HG02870 (cell line): ENCODE measurements around the gene SEPTIN3.

ENCODE experiments used
- ATAC-seq: cut with Tn5 transposase; IDR thresholded peaks from one replicate; pipeline ENCODE4 v1.9.1; 2021; ENCODE audit warnings: mild to moderate bottlenecking, moderate library complexity; ENCODE audit not compliant: unreplicated experiment

The SEPTIN3 gene, protein sequence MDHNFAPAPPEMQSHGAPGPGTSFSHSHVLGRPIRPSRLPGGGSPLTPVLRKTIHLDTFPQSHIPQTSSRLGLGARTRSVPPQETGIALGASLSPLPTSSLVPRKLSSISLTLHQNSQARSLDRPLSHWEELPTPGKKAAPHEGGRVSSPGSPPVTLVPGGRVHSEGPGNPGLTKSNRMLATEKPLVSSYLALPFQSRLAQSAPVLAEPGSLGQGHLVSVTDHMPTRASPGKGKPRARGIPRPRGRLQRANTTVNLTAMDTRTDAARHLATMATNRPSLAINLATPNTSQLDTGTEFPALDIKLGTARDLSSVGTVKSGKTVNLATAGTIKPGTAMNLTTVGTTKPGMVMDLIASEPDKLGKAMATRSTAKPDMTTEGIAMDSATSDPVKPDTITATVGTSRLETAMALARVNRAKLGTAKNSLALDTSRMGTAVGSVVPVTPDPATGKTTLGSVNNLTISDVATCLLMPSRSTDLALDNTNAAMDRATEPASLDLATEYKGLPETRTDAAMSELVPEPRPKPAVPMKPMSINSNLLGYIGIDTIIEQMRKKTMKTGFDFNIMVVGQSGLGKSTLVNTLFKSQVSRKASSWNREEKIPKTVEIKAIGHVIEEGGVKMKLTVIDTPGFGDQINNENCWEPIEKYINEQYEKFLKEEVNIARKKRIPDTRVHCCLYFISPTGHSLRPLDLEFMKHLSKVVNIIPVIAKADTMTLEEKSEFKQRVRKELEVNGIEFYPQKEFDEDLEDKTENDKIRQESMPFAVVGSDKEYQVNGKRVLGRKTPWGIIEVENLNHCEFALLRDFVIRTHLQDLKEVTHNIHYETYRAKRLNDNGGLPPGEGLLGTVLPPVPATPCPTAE

GRCh38 chr22:41969110-41969646, at the start of gene SEPTIN3:
SEPTIN3 (plus strand) TSS chr22:41969443; CDS start chr22:41971493, 2,050 bp downstream.
- ATAC-seq, result no peak

DNA sequence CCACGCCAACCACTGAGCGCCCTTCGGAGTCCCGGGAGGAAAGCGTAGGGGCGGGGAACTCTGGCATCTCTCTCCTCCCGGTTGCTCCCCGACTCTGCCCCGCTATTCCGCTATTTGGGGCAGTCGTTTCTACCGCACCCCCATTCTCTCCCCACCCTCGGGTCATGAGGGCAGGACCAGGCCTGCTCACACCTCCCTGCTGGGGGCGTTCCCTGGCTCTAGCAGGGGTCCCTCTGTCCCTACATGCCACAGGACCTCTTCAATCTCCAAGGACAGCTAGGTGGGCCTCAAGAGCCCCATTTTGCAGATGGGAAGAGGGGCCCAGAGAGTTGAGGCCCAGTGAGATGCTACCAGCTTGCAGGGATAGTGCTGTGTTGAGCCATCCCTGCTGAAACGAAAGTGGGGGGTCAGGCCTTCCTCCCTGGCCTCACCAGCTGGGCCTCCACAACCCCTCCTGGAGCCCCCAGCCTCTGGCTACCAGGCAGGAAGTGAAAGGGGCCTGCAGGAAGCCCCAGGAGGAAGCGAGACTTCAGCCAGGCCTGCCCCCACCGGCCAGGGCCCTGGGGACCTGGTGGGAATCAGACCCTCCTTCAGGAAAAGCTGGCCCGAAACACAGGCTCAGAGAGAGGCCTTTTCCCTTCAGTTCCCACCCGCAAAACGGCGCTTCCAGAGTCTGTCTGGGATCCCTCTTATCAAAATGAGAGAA, 48.8 kb upstream of the SEPTIN3 start:
- no peak for ATAC-seq

DNA sequence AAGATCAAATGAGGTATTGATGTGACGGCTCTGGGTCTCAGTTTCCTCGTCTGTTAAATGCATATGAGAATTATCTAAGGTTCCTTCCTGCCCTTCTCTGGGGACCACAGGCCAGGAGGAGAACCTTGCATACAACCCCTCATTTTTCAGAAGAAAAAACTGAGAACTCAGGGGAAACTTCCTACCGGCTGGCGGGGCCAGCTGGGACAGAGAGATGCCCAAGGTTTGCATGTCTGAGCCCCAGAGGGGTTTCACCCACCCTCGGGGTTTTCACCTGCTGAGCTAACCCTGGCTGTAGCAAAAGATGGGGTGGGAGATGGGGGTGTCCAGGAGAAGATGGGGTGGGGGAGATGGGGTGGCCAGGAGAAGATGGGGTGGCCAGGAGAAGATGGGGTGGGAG, 46.9 kb upstream of the SEPTIN3 start:
- ATAC-seq, result no peak

GRCh38 chr22:41922940-41923594, 46.2 kb upstream of the SEPTIN3 start:
- no peak for ATAC-seq

DNA sequence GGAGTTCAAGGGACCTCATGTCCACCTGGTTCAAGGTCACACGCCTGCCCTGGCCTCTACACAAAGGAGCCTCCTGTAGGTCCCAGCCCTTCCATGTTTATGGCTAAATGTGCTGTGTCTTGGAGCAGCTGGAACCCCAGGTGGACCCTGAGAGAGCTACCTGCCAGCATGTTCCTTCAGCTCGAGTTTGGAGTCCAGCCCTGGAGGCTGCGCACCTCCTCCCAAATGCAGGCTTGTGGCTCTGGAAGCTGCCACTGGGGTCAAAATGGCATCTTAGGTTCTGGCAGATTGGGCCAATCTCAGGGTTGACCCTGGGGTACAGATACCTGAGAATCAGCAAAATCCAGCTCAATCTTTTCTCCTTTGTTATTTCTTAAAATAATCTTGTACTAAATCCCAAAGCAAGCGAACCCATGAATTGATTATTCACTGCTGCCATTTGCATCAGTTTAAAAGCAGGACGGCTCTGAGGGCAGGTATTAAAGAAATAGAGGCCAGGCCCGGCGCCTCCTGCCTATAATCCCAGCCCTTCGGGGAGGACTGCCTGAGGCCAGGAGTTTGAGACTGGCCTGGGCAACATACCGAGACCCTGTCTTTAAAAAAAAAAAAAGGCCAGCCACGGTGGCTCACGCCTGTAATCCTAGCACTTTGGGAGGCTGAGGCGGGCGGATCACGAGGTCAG, 45.5 kb upstream of the SEPTIN3 start:
- ATAC-seq, result no peak

- ATAC-seq, result no peak
Measured at GRCh38 chr22:41925783-41926460, 43.3 kb upstream of the SEPTIN3 start.

DNA sequence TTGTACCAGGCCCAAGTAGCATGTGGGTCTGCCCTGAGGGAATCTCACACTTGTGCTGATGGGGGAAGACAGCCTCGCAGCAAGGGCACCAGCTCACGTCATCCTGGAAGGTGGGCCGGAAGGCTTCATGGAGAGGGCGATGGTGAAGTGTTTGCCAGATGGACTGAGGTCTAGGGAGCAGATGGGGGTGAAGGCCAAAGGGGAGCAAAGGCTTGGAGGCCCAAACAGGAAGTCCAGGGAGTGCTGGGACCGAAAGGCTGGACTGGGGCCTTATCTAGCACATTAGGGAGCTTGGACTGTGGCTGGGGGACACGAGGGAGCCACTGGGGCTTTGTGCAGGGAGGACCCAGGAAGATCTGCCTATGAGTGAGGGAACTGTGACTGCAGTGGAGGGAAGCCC, 41.4 kb upstream of the SEPTIN3 start:
- no peak for ATAC-seq

- ATAC-seq, result no peak
Measured at GRCh38 chr22:41928593-41929417, 40.4 kb upstream of the SEPTIN3 start.

- ATAC-seq, result no peak
Measured at GRCh38 chr22:41929418-41929810, 39.8 kb upstream of the SEPTIN3 start.

GRCh38 chr22:41931701-41932269, 37.5 kb upstream of the SEPTIN3 start:
- no peak for ATAC-seq

DNA sequence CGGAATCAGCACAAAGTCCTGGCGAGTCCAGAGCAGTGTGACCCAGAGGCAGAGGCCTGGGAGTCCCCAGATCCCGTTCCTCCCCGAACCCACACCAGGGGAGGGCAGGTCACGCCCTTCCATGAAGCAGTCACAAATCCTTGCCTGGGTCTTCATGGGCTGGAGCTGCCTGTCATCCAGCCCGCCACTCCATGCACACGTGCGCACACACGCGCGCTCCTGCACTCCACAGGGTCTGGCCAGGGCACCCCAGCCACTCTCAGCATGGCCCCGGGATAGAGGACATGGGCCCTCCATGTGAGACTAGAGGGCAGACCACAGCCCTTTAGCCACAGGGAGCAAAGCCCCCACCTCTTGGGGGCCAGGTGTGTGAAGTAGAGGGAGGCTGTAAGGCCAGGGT, 36.9 kb upstream of the SEPTIN3 start:
- no peak for ATAC-seq

DNA sequence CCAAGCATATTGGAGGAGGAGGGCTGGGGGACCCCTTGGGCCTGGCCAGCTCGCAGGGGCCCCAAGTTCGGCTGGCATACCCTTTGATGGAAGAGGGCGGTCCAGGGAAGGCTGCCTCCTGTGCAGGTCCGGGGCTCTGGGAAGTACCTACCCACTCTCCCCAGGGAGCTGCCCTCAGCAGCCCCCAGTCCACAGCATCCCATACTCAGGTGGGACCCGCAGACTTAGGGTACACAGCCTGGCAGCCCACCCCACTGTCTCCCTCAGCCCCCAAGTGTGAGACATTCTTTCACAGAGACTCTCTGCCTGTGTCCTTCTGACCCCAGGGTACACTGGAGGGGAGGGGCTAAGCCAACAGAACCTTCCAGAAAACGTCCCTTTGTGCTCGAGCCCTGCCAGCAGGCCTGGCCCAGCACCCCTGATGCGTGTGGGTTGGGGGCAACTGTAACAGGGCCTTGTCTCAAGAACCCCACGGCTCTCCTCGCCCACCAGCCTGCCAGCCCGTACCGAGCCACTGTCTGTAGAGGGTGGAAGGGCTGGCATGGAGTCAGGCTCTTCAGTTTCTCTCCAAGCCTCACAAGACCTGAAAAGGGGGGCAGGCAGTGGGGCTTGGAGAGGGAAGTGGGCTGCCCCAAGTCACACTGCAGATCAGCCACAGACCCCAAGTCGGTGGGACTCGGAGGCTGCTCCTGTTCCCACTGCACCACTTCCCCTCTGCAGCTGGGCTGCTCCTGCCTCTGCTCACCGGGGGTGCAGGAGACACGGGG, 35.6 kb upstream of the SEPTIN3 start:
- no peak for ATAC-seq

GRCh38 chr22:41934284-41935014, 34.8 kb upstream of the SEPTIN3 start:
- ATAC-seq, result no peak

- no peak for ATAC-seq
Measured at GRCh38 chr22:41935015-41935351, 34.3 kb upstream of the SEPTIN3 start.

DNA sequence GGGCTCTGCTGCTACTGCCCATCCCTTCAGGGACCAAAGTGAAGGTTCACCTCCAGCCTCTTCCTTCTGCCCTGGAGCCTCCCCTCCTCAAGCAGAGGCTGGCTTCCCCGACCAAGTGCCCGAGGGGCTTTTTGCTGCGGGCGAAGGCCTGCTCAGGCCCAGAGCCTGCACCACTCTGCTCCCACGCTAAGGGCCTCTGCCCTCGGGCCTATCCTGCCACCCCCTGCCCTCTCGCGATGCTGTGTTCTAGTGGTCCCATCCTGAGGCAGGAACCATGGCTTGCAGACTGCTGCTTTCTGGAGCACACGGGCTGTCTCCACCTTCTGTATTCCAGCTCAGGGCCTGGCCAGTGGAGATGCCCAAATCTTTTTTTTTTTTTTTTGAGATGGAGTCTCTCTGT, 33.7 kb upstream of the SEPTIN3 start:
- ATAC-seq, result no peak

GRCh38 chr22:41936894-41937169, 32.4 kb upstream of the SEPTIN3 start:
- no peak for ATAC-seq
